Nasal cavity respiratory epithelium epithelial cell of viscerocranial mucosa (primary cell): ENCODE measurements around the gene CDH3. TPM values are rescaled to one million over a fixed set of nuclear protein-coding genes. Genes with fewer than 3 reads are reported as not detected.

Experiments
- total RNA-seq: library from RNA; depleted of rRNA; stranded (reverse); fragments of >200 nt; gene quantifications from 2 replicates; pipeline ENCODE4 v1.2.3, GENCODE V29; 2014

The CDH3 gene
- 791 and 1,052 TPM in 2 replicates for total RNA-seq

GRCh38 chr16:68644715-68645493 lies at the start of gene CDH3:
TSS of gene CDH3 (plus strand) at chr16:68645310. CDS start at chr16:68645380, 70 bp downstream.

DNA sequence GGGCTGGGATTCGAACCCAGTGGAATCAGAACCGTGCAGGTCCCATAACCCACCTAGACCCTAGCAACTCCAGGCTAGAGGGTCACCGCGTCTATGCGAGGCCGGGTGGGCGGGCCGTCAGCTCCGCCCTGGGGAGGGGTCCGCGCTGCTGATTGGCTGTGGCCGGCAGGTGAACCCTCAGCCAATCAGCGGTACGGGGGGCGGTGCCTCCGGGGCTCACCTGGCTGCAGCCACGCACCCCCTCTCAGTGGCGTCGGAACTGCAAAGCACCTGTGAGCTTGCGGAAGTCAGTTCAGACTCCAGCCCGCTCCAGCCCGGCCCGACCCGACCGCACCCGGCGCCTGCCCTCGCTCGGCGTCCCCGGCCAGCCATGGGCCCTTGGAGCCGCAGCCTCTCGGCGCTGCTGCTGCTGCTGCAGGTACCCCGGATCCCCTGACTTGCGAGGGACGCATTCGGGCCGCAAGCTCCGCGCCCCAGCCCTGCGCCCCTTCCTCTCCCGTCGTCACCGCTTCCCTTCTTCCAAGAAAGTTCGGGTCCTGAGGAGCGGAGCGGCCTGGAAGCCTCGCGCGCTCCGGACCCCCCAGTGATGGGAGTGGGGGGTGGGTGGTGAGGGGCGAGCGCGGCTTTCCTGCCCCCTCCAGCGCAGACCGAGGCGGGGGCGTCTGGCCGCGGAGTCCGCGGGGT lies 92.1 kb downstream of the CDH3 start, which contains the start of gene CDH1:
TSS of gene CDH1 (plus strand) at position 247 of the 684 bp plus-strand sequence. CDS start at position 371, 124 bp downstream.

Other genes with a start within 250 kb of the CDH3 start
- under 0.01 and 0.14 TPM in 2 replicates for gene SMPD3, start 196.8 kb upstream of the CDH3 start, total RNA-seq
- 24.9 and 33.6 TPM in 2 replicates for gene ZFP90, start 106.0 kb upstream of the CDH3 start, total RNA-seq
- gene CDH1, start 92.0 kb downstream of the CDH3 start, total RNA-seq: 438 and 526 TPM in 2 replicates
- gene TANGO6, start 198.2 kb downstream of the CDH3 start, total RNA-seq: 15.4 and 17.0 TPM in 2 replicates